HG03571 (cell line): Measurements from ENCODE around the gene PPTC7.

Source experiments
- ATAC-seq: cut with Tn5 transposase; IDR thresholded peaks from one replicate; pipeline ENCODE4 v1.9.1; 2021; ENCODE audit not compliant: unreplicated experiment

PPTC7 gene

DNA sequence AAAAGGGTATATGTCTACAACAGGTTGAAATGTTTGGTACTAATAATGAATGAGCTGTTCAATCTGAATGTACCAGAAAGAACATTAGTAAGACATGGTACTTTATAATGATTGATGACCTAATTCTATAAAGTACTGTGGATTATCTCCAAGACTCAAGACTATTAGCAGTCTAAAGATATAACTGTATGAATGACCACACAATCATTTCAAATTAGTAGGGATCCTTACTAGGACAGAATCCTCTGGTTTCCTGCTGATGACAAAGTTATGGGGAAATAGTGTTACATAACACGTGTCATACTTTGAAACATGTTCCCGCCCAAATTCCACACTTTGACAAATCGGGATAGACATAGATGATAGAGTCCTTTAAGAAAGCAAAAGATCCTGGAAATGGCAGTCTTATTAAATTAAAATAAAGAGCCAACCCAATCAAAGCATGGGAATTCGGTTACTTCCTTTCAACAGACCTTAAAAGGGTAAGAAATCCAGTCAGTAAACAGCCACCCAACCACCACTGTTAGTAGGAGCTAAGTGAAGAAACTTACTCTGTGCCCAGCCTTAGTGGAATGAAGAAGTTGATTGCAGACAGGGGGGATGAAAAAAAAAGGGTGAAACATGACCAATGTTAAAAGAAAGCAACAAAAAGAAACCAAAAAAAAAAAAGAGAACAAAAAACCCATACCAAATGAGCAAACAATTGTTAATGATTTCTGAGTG, 84.0 kb downstream of the PPTC7 start:
- ATAC-seq = no peak
